Brain microvascular endothelial cell (primary cell): ENCODE data around the gene FOXK2.

Source experiments
- DNase-seq: peaks from one replicate; pipeline ENCODE4 v3.0.0-alpha.2; 2020
- H3K27ac ChIP-seq: fragments of 250-450 bp; sonication (Bioruptor Pico); 2 replicates; pipeline ENCODE4 v1.5.1; 2020; ENCODE audit warnings: mild to moderate bottlenecking, moderate library complexity
- H3K27me3 ChIP-seq: fragments of 250-450 bp; sonication (Bioruptor Pico); replicated peaks from 2 replicates; pipeline ENCODE4 v1.5.1; 2020; ENCODE audit warnings: mild to moderate bottlenecking
- H3K36me3 ChIP-seq: fragments of 250-450 bp; sonication (Bioruptor Pico); replicated peaks from 2 replicates; pipeline ENCODE4 v1.5.1; 2020; ENCODE audit warnings: mild to moderate bottlenecking
- H3K4me3 ChIP-seq: 2 replicates; pipeline ENCODE4 v1.5.1; 2011; ENCODE audit warnings: low read depth, mild to moderate bottlenecking, control low read depth, low read length, moderate library complexity
- in situ Hi-C: cut with HindIII; loops from 2 replicates; pipeline ENCODE4 v1.10.0; 2017; ENCODE audit warnings: low sequenced_read_pairs, low pct_ligation_motif_present
- TF ChIP-seq, protein P1 (sequence below): IDR thresholded peaks from 2 replicates; pipeline ENCODE4 v1.5.1; 2011; ENCODE audit warnings: low read depth, mild to moderate bottlenecking, moderate library complexity, low read length, control low read depth, inconsistent platforms; ENCODE audit errors: missing control alignments

FOXK2 gene

DNA sequence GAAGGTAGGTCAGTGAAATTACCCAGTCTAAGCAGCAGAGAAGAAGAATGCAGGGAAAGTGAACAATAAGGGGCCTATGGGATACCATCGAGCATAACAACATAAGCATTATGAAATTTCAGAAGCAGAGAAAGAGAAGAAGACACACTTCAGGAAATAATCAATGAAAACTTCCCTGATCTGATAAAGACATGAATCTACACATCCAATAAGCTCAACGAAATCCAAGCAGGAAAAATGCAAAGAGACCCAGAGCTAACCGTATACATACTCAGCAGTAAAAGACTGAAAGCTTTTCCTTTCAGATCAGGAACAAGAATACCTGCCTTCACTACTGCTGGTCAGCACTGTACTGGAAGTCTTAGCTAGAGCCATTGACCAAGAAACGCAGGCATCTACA lies 90.1 kb downstream of the FOXK2 start:
- no peaks in the 10 kb centered on the region for H3K27me3 ChIP-seq
- H3K27ac ChIP-seq: no peak overlapping the region
- DNase-seq: no peak
- in situ Hi-C loops: no loop called here
- H3K36me3 ChIP-seq: peaks cover 30% of the 10 kb centered on the region
- no peak overlapping the region for H3K4me3 ChIP-seq
- TF ChIP-seq, protein P1, sequence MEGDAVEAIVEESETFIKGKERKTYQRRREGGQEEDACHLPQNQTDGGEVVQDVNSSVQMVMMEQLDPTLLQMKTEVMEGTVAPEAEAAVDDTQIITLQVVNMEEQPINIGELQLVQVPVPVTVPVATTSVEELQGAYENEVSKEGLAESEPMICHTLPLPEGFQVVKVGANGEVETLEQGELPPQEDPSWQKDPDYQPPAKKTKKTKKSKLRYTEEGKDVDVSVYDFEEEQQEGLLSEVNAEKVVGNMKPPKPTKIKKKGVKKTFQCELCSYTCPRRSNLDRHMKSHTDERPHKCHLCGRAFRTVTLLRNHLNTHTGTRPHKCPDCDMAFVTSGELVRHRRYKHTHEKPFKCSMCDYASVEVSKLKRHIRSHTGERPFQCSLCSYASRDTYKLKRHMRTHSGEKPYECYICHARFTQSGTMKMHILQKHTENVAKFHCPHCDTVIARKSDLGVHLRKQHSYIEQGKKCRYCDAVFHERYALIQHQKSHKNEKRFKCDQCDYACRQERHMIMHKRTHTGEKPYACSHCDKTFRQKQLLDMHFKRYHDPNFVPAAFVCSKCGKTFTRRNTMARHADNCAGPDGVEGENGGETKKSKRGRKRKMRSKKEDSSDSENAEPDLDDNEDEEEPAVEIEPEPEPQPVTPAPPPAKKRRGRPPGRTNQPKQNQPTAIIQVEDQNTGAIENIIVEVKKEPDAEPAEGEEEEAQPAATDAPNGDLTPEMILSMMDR: no peak

DNA sequence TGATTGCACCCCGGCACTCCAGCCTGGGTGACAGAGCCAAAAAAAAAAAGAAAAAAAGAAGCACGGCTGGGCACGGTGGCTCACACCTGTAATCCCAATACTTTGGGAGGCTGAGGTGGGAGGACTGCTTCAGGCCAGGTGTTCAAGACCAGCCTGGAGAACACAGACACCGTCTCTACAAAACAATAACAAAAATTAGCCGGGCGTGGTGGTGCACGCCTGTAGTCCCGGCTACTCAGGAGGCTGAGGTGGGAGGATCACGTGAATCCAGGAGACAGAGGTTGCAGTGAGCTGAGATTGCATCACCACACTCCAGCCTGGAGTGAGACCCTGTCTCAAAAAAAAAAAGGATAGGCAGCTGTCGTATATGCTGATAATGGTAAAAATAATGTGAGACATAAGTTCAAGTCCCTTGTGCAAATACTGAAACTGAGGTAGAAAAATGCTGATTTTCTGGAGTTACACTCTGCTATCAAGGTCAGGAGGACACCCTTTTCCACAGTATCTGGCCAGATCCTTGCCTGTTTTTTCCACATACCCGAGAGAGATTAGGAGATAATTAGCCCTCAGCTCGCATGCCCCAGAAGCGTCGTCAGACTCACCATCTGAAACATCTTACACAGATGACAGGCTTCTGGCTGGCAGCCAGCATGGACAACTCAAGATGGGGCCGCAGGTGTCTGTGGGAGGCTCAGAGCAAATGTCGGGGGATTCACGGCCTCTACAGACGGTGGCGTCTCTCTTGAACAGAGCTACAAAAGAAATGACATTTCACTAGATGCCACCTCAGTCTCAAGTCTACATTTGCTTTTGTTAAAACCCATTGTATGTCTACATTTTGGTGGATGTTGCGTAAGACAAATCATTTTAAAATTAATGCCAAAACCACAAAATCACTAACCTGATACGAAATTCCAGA lies 91.9 kb downstream of the FOXK2 start:
- Histone ChIP-seq H3K27me3 (no peaks in the 10 kb centered on the region), H3K4me3 (no peak overlapping the region), H3K36me3 (peaks cover 38% of the 10 kb centered on the region), H3K27ac (no peak overlapping the region)
- in situ Hi-C loops: no loop called here
- DNase-seq: no peak
- TF ChIP-seq, protein P1: no peak

DNA sequence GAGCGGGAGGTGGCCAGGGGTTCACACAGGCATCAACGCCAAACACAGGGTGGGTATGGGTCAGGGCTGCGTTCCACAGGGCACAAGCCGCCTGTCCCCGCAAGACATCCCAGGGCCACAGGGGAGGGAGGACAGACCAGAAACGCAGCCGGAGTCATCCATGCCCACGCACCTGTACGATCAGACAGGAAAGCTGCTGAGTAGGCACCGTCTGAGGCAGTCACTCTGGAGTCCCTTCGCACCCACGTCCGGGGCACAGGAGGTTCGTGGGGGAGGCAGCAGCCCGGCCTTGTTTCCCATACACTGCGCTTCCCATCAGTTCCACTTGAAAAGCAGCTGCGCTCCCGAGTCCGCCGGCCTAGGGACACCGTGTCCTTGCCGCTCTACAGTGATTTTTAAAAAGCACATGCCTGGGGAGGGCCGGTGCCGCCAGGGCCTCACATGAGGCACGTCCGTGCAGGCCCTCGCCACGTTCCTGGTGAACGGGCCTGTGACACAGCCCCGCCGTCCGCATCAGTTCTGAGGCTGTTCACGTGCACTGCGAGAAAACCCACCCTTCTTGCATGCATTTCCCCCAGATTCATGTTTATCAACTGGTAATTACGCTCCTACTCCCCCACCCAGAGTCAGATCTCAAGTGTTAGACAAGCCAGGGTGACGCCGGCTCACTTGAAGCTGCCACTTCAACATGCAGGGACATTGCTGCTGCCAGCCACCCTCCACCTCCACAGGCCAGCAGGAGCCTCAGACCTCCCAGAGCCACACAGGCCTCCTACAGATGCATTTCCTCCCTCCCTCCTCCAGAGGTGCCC lies 94.0 kb downstream of the FOXK2 start:
- Histone ChIP-seq H3K27ac (no peak overlapping the region), H3K27me3 (no peaks in the 10 kb centered on the region), H3K4me3 (no peak overlapping the region), H3K36me3 (peaks cover 50% of the 10 kb centered on the region)
- in situ Hi-C loops: no loop called here
- TF ChIP-seq, protein P1: peak; percentile 41
- DNase-seq: no peak

DNA sequence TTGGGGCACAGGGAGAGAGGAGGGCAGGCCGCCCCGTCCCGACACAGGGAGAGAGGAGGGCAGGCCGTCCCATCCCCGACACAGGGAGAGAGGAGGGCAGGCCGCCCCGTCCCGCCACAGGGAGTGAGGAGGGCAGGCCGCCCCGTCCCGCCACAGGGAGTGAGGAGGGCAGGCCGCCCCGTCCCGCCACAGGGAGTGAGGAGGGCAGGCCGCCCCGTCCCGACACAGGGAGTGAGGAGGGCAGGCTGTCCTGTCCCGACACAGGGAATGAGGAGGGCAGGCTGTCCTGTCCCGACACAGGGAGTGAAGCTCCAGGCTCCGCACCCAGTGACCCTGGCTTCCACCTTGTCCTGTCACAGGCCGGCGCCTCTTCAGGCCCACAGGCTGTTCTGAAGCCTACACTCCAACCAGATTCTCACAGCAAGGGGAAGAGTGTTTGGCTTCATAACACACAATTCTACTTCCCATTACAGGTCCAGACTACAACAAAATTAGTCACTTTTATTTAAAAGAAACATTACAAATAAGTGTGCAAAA lies 94.6 kb downstream of the FOXK2 start:
- no peak overlapping the region for H3K27ac ChIP-seq
- in situ Hi-C loops: no loop called here
- no peak overlapping the region for H3K4me3 ChIP-seq
- H3K27me3 ChIP-seq: no peaks in the 10 kb centered on the region
- peaks cover 55% of the 10 kb centered on the region for H3K36me3 ChIP-seq
- DNase-seq: no peak
- TF ChIP-seq, protein P1: no peak

DNA sequence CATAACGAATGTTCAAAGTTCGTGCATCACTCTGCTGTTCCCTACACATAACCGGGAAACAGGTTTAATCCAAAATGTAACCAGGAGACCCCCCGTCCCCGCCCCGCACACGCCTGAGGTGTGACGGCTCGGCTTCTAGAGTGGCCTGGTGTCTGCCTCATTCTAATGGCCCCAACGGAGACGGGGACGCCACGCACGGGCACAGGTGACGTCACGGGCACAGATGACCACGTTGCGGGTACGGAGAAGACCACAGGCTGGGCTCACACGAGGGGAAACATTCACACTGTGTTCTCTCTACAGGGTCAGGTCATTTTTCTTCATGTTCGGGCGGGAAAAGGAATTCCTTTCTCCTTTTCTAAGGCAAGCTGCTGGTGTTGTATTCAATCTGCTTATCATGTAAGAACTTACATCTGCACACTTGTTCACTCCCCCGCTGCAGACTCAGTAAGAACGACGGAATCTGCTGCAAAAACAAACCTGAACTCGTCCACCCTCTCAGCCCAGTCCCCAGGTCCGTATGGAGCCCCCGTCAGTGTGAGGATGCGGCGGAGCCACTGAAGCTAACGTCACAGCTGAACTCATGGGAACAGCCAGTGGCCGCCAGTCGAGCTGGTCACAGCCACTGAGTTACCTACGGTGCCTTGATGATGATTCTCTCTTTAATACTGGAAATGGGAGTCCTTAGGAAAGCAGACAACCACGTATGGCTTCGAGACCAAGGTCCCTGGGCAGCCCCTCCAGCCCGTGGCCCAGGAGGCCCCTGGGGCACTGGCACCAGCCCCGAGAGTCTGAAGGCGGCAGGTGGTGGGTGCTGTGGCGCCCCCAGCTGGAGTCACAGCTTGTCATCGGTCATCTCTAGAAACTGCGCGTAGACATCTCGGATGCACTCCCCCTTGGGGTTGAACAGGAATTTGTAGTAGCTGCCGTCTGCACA lies 95.8 kb downstream of the FOXK2 start:
- Histone ChIP-seq H3K36me3 (peaks cover 59% of the 10 kb centered on the region), H3K27ac (no peak overlapping the region), H3K4me3 (no peak overlapping the region), H3K27me3 (no peaks in the 10 kb centered on the region)
- no peak for DNase-seq
- in situ Hi-C loops: no loop called here
- TF ChIP-seq, protein P1: peak; percentile 29
